NCI-H748 (cell line): ENCODE results near the gene NETO1.

Experiments
- DNase-seq: peaks from one replicate; lab custom pipeline; 2025; ENCODE audit not compliant: unreplicated experiment; lab: John Stamatoyannopoulos, UW

Gene NETO1

GRCh38 chr18:72738136-72738535 lies 129.7 kb downstream of the NETO1 start:
- no peak for DNase-seq

- no peak for DNase-seq
Measured at GRCh38 chr18:72727776-72728175, 140.0 kb downstream of the NETO1 start.

- DNase-seq = peak; percentile 43
Measured at GRCh38 chr18:72727038-72727655, 140.6 kb downstream of the NETO1 start.

GRCh38 chr18:72726201-72726600 lies 141.6 kb downstream of the NETO1 start:
- DNase-seq = no peak

GRCh38 chr18:72721330-72721729 lies 146.5 kb downstream of the NETO1 start:
- no peak for DNase-seq

DNA sequence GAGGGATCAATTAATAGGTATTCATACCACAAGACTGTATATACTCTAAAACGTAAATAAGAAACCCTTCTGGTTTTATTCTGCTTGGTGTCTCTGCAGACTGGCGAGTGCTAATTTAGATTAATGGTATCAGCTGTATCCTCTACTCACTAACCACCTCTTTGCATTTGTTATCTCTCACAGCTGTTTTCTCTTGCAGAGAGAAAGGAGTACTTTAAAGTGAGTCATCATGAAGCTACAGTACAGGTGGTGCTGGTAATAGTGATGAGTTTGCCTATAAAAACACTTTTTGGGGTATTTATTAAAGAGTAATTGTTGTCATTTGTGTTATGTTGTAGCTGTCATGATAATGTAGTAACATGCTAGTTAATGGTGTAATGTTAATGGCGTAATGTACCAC lies 147.7 kb downstream of the NETO1 start:
- no peak for DNase-seq

DNA sequence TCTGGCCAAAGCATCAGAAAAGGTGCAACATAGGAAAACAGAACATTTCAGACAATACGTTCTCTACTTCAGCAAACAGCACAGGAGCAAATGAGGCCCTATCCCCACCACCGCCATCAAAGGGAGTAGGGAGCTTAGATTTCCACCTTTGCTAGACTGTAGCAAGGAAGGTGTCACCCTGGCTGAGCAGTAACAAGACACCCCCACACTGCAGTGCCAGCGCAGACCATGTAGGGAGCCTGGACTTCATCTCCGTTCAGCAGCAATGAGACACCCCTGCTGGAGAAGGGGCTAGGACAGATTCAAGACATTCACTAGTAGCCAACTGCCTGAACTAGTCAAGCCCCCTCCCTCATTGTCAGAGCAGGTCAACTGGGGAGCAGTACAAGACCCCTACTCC lies 163.6 kb downstream of the NETO1 start:
- no peak for DNase-seq

GRCh38 chr18:72700961-72701710 lies 166.7 kb downstream of the NETO1 start:
- peak; percentile 48 for DNase-seq

DNA sequence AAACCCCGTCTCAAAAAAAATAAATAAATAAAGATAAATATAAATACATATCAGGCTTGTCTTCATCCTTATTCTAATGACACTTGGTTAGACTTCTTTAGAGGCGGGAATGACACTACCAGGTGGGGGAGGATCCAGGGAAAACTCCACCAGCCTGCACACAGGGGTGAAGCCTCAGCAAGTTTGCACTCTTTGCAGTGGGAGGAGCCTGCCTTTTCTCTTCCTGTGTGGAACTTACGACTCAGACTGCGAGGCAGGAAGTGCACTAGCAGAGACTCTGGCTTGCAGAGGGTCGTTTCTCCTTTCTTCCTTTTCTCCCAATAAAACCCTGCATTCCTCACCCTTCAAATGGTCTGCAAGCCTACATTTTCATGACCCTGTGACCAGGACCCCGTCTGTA lies 170.1 kb downstream of the NETO1 start:
- DNase-seq = no peak

- peak; percentile 44 for DNase-seq
Measured at GRCh38 chr18:72692595-72692994, 175.2 kb downstream of the NETO1 start.
